Upper lobe of left lung (tissue), 6 donors: ENCODE results near the gene COL9A3. TPM values are rescaled to one million over a fixed set of nuclear protein-coding genes. Genes with fewer than 3 reads are reported as not detected.

Experiments used
- ATAC-seq, 2 donors: fragments of 200-7000 bp; cut with Tn5 transposase; one replicate each; pipeline ENCODE4 v1.9.1; 2022; ENCODE audit warnings: mild to moderate bottlenecking in 2 of 2, moderate library complexity in 2 of 2; ENCODE audit not compliant: low FRiP score in 2 of 2
- DNase-seq, 2 donors: peaks; one replicate each; pipeline ENCODE4 v3.0.0-alpha.2; 2019 to 2020
- H3K27ac ChIP-seq, 4 donors: fragments of 200-600 bp; sonication (generic); one replicate each; pipeline ENCODE4 v1.5.1; 2016 to 2019
- H3K27me3 ChIP-seq, 4 donors: fragments of 200-600 bp; sonication (generic); one replicate each; pipeline ENCODE4 v1.5.1; 2017 to 2019
- H3K36me3 ChIP-seq, 4 donors: fragments of 200-600 bp; sonication (generic); one replicate each; pipeline ENCODE4 v1.5.1; 2016 to 2019
- H3K4me1 ChIP-seq, 4 donors: fragments of 200-600 bp; sonication (generic); one replicate each; pipeline ENCODE4 v1.5.1; 2018 to 2019
- H3K4me3 ChIP-seq, 4 donors: fragments of 200-600 bp; sonication (generic); one replicate each; pipeline ENCODE4 v1.5.1; 2017 to 2019; ENCODE audit warnings: mild to moderate bottlenecking in 2 of 4, moderate library complexity in 1 of 4
- H3K9me3 ChIP-seq, 4 donors: fragments of 200-600 bp; sonication (generic); one replicate each; pipeline ENCODE4 v1.5.1; 2018 to 2019
- CTCF ChIP-seq, 6 experiments: fragments of 450-650 bp in 4 of 6; fragments of 200-600 bp in 2 of 6; sonication (generic) in 2 of 6; IDR thresholded peaks; one replicate each; pipeline ENCODE4 v1.5.1; 2016 to 2019; ENCODE audit warnings: antibody characterized with exemption in 6 of 6
- EP300 ChIP-seq, 4 donors: sonication (generic); formaldehyde crosslinking; IDR thresholded peaks; one replicate each; pipeline ENCODE4 v1.5.1; 2017; ENCODE audit warnings: antibody characterized with exemption in 4 of 4, control low read depth in 2 of 4
- POLR2A ChIP-seq, 4 donors: fragments of 450-650 bp; IDR thresholded peaks; one replicate each; pipeline ENCODE4 v1.5.1; 2016 to 2017; ENCODE audit warnings: antibody characterized with exemption in 4 of 4, mild to moderate bottlenecking in 2 of 4
- POLR2AphosphoS5 ChIP-seq, 2 donors: sonication (generic); formaldehyde crosslinking; IDR thresholded peaks; one replicate each; pipeline ENCODE4 v1.5.1; 2017; ENCODE audit warnings: antibody characterized with exemption in 2 of 2
- WGBS, 2 donors: methylation state at CpG; one replicate each; pipeline ENCODE4 v1.1.5; 2017 to 2018; 5-methylcytosine and 5-hydroxymethylcytosine counted together
- total RNA-seq, 6 donors: library from RNA; depleted of rRNA in 4 of 6; stranded (reverse); fragments of >200 nt in 4 of 6; gene quantifications; one replicate each; pipeline versions ENCODE4 v1.1.0 to v1.2.1, GENCODE V29; 2016 to 2021
- donor health status: DM: no; HTN: no; CAD: no; lungs with moderate emphysema.
- donor health status: DM: no; HTN: yes; CAD: no; lungs with severe emphysema.

Gene COL9A3
- total RNA-seq, 6 donors from 2014 or later, result 0.57 to 8.4 (median 2.1) TPM; not detected in 1

DNA sequence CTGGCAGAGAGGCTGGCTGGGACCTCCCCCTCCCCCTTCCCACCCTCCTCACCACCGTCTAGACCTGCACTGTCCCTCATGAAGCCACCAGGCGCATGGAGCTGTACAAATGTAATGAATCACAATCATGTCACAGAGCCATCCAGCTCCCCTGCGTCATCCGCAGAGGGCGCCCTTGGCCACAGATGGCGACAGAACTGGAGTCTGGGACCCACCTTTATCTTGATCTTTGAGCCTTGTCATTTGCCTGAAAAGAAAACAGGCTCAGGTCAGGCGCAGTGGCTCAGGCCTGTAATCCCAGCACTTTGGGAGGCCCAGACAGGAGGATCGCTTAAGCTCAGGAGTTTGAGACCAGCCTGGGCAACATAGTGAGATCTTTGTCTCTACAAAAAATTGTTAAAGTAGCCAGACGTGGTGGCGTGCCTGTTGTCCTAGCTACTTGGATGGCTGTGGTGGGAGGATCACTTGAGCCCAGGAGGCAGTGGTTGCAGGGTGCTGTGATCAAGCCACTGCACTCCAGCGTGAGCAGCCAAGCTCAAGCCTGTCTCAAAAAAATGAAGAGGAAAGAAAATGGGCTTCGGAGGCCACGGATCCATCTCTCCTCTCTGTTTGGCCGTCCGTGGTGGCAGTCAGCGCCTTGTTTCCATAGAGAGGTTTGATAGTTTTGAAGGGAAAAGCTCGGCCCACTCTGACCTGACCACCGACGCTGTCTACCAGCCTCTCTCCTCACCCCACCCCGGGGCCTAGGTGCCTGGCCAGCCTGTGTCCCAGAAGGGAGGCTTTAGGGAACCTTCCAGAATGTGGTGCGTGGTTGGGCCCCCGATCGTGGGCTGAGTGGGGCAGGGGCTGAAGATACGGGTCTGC is 6.2 kb downstream of the COL9A3 start:
- Histone ChIP-seq H3K9me3 (no peaks in the 10 kb centered on the region), H3K4me1 (peaks cover 13 to 40% (median 25%) of the 10 kb centered on the region in 4 donors), H3K27me3 (peaks cover 0 to 13% (median 8%) of the 10 kb centered on the region in 4 donors), H3K4me3 (no peak overlapping the region), H3K27ac (no peak overlapping the region), H3K36me3 (no peaks in the 10 kb centered on the region)
- 78 to 83% methylated on average over 19 to 23 of the region's 24 CpGs for WGBS, 2 donors
- ATAC-seq (no peak), DNase-seq (peak in 1 of 2 donors; percentile 39)
- TF ChIP-seq POLR2A (IDR thresholded peaks at IDR 0.05) (no peak), CTCF (IDR thresholded peaks at IDR 0.05) (no peak), EP300 (IDR thresholded peaks at IDR 0.05) (no peak)

DNA sequence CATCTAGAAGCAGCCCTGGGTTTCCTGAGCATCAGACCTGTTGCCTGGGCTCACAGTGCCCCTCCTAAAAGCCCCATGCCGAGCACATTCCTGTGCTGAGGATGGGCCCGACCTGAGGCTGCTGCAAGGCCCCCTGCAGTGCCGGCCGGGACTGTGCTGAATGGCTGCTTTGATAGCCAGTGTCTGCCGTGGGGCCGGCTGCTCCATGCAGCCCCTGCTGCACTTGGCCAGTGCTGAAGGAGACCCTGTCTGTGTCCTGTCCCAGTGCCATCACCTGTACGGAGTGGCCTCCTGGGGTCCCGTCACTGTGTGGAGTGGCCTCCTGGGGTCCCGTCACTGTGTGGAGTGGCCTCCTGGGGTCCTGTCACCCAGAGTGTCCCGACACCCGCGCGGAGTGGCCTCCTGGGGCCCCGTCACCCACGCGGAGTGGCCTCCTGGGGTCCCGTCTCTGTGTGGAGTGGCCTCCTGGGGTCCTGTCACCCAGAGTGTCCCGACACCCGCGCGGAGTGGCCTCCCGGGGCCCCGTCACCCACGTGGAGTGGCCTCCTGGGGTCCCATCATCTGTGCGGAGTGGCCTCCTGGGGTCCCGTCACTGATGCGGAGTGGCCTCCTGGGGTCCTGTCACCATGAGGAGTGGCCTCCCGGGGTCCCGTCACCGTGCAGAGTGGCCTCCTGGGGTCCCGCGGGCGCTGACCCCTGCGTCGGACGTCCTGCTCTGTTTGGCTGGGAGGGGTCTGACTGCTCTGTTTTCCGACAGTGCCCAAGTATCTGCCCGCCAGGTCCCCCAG is 7.0 kb downstream of the COL9A3 start:
- Histone ChIP-seq H3K36me3 (no peaks in the 10 kb centered on the region), H3K4me3 (no peak overlapping the region), H3K27me3 (peaks cover 0 to 5% (median 2%) of the 10 kb centered on the region in 4 donors), H3K9me3 (no peaks in the 10 kb centered on the region), H3K27ac (peak overlapping the region in 1 of 4 donors; percentile 79), H3K4me1 (peaks cover 4 to 31% (median 18%) of the 10 kb centered on the region in 4 donors)
- no peak for TF ChIP-seq CTCF (IDR thresholded peaks at IDR 0.05)
- TF ChIP-seq EP300 (IDR thresholded peaks at IDR 0.05), result no peak
- no peak for TF ChIP-seq POLR2A (IDR thresholded peaks at IDR 0.05)
- TF ChIP-seq POLR2AphosphoS5 (IDR thresholded peaks at IDR 0.05), result no peak
- 92% methylated on average over 27 of the region's 38 CpGs; no CpG with 5 or more reads in 1 of the 2 donors for WGBS, 2 donors
- DNase-seq, result peak in 1 of 2 donors; percentile 75
- ATAC-seq, result no peak

- Histone ChIP-seq H3K4me1 (peaks cover 0 to 23% (median 10%) of the 10 kb centered on the region in 4 donors), H3K9me3 (no peaks in the 10 kb centered on the region), H3K27me3 (no peaks in the 10 kb centered on the region), H3K4me3 (peak overlapping the region in 3 of 4 donors; percentile 29 to 58 (median 39)), H3K36me3 (no peaks in the 10 kb centered on the region), H3K27ac (peak overlapping the region in 2 of 4 donors; percentile 79 to 83)
- peak; percentile 79 to 80 for DNase-seq
- TF ChIP-seq EP300 (IDR thresholded peaks at IDR 0.05) (no peak), POLR2A (IDR thresholded peaks at IDR 0.05) (no peak), POLR2AphosphoS5 (IDR thresholded peaks at IDR 0.05) (no peak), CTCF (IDR thresholded peaks at IDR 0.05) (no peak)
- WGBS, 2 donors, result 43% methylated on average over 23 of the region's 36 CpGs; no CpG with 5 or more reads in 1 of the 2 donors
- ATAC-seq, result peak in 1 of 2 donors; percentile 49
Observed at GRCh38 chr20:62824476-62825332, 7.9 kb downstream of the COL9A3 start.

GRCh38 chr20:62825333-62825985 is 8.6 kb downstream of the COL9A3 start:
- no peaks in the 10 kb centered on the region for H3K27me3 ChIP-seq
- peak overlapping the region in 2 of 4 donors; percentile 79 to 83 for H3K27ac ChIP-seq
- H3K4me1 ChIP-seq, result peaks cover 0 to 19% (median 10%) of the 10 kb centered on the region in 4 donors
- 79 to 90% methylated on average over 12 to 13 of the region's 22 CpGs for WGBS, 2 donors
- H3K4me3 ChIP-seq, result peak overlapping the region in 1 of 4 donors; percentile 39
- H3K9me3 ChIP-seq, result no peaks in the 10 kb centered on the region
- ATAC-seq (no peak), DNase-seq (peak in 1 of 2 donors; percentile 84)
- H3K36me3 ChIP-seq, result no peaks in the 10 kb centered on the region
- no peak for TF ChIP-seq POLR2A (IDR thresholded peaks at IDR 0.05)
- no peak for TF ChIP-seq POLR2AphosphoS5 (IDR thresholded peaks at IDR 0.05)
- no peak for TF ChIP-seq CTCF (IDR thresholded peaks at IDR 0.05)
- TF ChIP-seq EP300 (IDR thresholded peaks at IDR 0.05), result no peak
